T-cell (primary cell): ENCODE measurements around the gene COX7B. TPM values are rescaled to one million over a fixed set of nuclear protein-coding genes. Genes with fewer than 3 reads are reported as not detected.
"Not testable (repeated sequence)": the region's sequence is repeated elsewhere in the genome, so short reads cannot be mapped to it uniquely, and the experiment has no call there.

Experiments
- ATAC-seq, 4 experiments: fragments of 200-7000 bp in 3 of 4; fragments of 150-1000 bp in 1 of 4; cut with Tn5 transposase; replicated peaks in 1 of 4; 1 replicate in 3 of 4; 2 replicates in 1 of 4; pipeline ENCODE4 v1.10.0; 2021; ENCODE audit warnings: moderate library complexity in 3 of 4, mild to moderate bottlenecking in 2 of 4, moderate number of reproducible peaks in 1 of 4
- CTCF ChIA-PET, 2 donors: fragments of 300-600 bp; sonication (Branson Sonifier 250); formaldehyde crosslinking; loops; one replicate each; lab custom pipeline; 2022; ENCODE audit warnings: antibody characterized with exemption in 2 of 2; lab: Charles Lee
- POLR2A ChIA-PET, 2 donors: fragments of 300-600 bp; sonication (Branson Sonifier 250); formaldehyde crosslinking; loops; one replicate each; lab custom pipeline; 2022; ENCODE audit warnings: antibody characterized with exemption in 2 of 2; lab: Charles Lee
- DNase-seq, 35 experiments: peaks; one replicate each; pipeline versions ENCODE4 v3.0.0 to v3.0.0-alpha.2; 2013 to 2023
- H3K27ac ChIP-seq: one replicate; pipeline ENCODE4 v1.5.1; 2013; ENCODE audit warnings: low read length
- H3K27me3 ChIP-seq, 2 experiments: replicated peaks in 1 of 2; 1 replicate in 1 of 2; 2 replicates in 1 of 2; pipeline versions ENCODE4 v1.6.1 to v1.7.0; 2013; ENCODE audit warnings: low read length in 1 of 2, mixed read lengths in 1 of 2; ENCODE audit not compliant: control insufficient read depth in 2 of 2, insufficient read depth in 2 of 2; ENCODE audit errors: extremely low read depth in 1 of 2
- H3K36me3 ChIP-seq, 2 donors: 1 replicate in 1 of 2; 2 replicates in 1 of 2; pipeline versions ENCODE4 v1.6.1 to v1.7.0; 2013; ENCODE audit warnings: low read length in 1 of 2; ENCODE audit not compliant: control insufficient read depth in 2 of 2, insufficient read depth in 1 of 2; ENCODE audit errors: extremely low read depth in 1 of 2
- H3K4me1 ChIP-seq, 2 experiments: 1 replicate in 1 of 2; 2 replicates in 1 of 2; pipeline versions ENCODE4 v1.6.1 to v1.7.0; 2013; ENCODE audit warnings: low read length in 2 of 2, mixed read lengths in 1 of 2; ENCODE audit not compliant: insufficient read depth in 2 of 2, control insufficient read depth in 1 of 2; ENCODE audit errors: extremely low read depth in 1 of 2
- H3K4me3 ChIP-seq, 2 donors: 1 replicate in 1 of 2; 2 replicates in 1 of 2; pipeline versions ENCODE4 v1.5.1 to v1.7.0; 2013; ENCODE audit warnings: mild to moderate bottlenecking in 2 of 2, low read length in 1 of 2, moderate library complexity in 1 of 2; ENCODE audit not compliant: control insufficient read depth in 1 of 2; ENCODE audit errors: extremely low read depth in 1 of 2
- H3K9me3 ChIP-seq: 2 replicates; pipeline ENCODE4 v1.7.0; 2013
- H3K27ac Mint-ChIP-seq, 2 donors: one replicate each; pipeline ENCODE4 v1.8.0; 2020 to 2021; ENCODE audit warnings: mild to moderate bottlenecking in 2 of 2, mixed read lengths in 2 of 2
- H3K27me3 Mint-ChIP-seq, 2 donors: one replicate each; pipeline ENCODE4 v1.8.0; 2021 to 2022; ENCODE audit warnings: mixed read lengths in 2 of 2
- H3K36me3 Mint-ChIP-seq: one replicate; pipeline ENCODE4 v1.8.0; 2021; ENCODE audit warnings: mixed read lengths
- H3K4me1 Mint-ChIP-seq, 3 donors: one replicate each; pipeline ENCODE4 v1.8.0; 2020 to 2022; ENCODE audit warnings: mixed read lengths in 3 of 3, mild to moderate bottlenecking in 1 of 3
- H3K4me3 Mint-ChIP-seq, 3 donors: one replicate each; pipeline ENCODE4 v1.8.0; 2020 to 2022; ENCODE audit warnings: mild to moderate bottlenecking in 3 of 3, mixed read lengths in 3 of 3, moderate library complexity in 3 of 3
- H3K9me3 Mint-ChIP-seq, 3 donors: one replicate each; pipeline ENCODE4 v1.8.0; 2020 to 2022; ENCODE audit warnings: mixed read lengths in 3 of 3
- WGBS: methylation state at CpG from one replicate; pipeline ENCODE4 v1.1.5; 2013; ENCODE audit warnings: missing lambda C conversion rate; ENCODE audit not compliant: insufficient coverage; 5-methylcytosine and 5-hydroxymethylcytosine counted together
- total RNA-seq, 35 experiments: library from RNA in 6 of 35; stranded (reverse) in 6 of 35; fragments of 120-200 nt in 1 of 35; gene quantifications; one replicate each; pipeline versions ENCODE4 v1.2.1 to v1.2.4 and lab custom pipeline; 2013 to 2026

Gene COX7B
- total RNA-seq, 5 donors from 2014 or later (not counting 1 experiment from before 2014, with no cell fraction given): 101 to 119 (median 109) TPM

GRCh38 chrX:77918568-77918967 lies 19.3 kb downstream of the COX7B start:
- Histone ChIP-seq H3K4me3 (no peak overlapping the region), H3K36me3 (no peaks in the 10 kb centered on the region), H3K9me3 (no peaks in the 10 kb centered on the region), H3K27ac (no peak overlapping the region), H3K27me3 (no peaks in the 10 kb centered on the region), H3K4me1 (peaks cover 0 to 3% of the 10 kb centered on the region in 2 experiments)
- ATAC-seq (no peak), DNase-seq (no peak)
- no peaks in the 10 kb centered on the region for H3K9me3 Mint-ChIP-seq
- peaks cover 2% of the 10 kb centered on the region for H3K36me3 Mint-ChIP-seq
- H3K4me1 Mint-ChIP-seq: peaks cover 14 to 35% (median 33%) of the 10 kb centered on the region in 3 donors
- CTCF ChIA-PET: no interaction called here
- peaks cover 0 to 3% of the 10 kb centered on the region in 2 donors for H3K27me3 Mint-ChIP-seq
- H3K27ac Mint-ChIP-seq: no peak overlapping the region
- WGBS: no CpG with 5 or more reads among the region's 3 CpGs
- POLR2A ChIA-PET: no interaction called here
- H3K4me3 Mint-ChIP-seq: no peak overlapping the region

- H3K4me3 ChIP-seq, DNase-seq, H3K9me3 ChIP-seq, H3K27me3 Mint-ChIP-seq, H3K27me3 ChIP-seq, H3K36me3 Mint-ChIP-seq, H3K27ac Mint-ChIP-seq, CTCF ChIA-PET, ATAC-seq, H3K27ac ChIP-seq, H3K9me3 Mint-ChIP-seq, H3K4me3 Mint-ChIP-seq, H3K36me3 ChIP-seq, POLR2A ChIA-PET, H3K4me1 ChIP-seq: not testable (repeated sequence)
- WGBS: 100% methylated on average over 1 of the region's 6 CpGs
- peaks cover 13 to 35% (median 31%) of the 10 kb centered on the region in 3 donors for H3K4me1 Mint-ChIP-seq
These were observed 20.1 kb downstream of the COX7B start for GRCh38 chrX:77919370-77919769.

GRCh38 chrX:77922787-77923186 lies 23.5 kb downstream of the COX7B start:
- Mint-ChIP-seq H3K4me3 (no peak overlapping the region), H3K27me3 (peaks cover 0 to 3% of the 10 kb centered on the region in 2 donors), H3K4me1 (peaks cover 8 to 28% (median 22%) of the 10 kb centered on the region in 3 donors), H3K36me3 (peaks cover 2% of the 10 kb centered on the region), H3K9me3 (no peaks in the 10 kb centered on the region), H3K27ac (no peak overlapping the region)
- no peak overlapping the region for H3K27ac ChIP-seq
- H3K4me1 ChIP-seq: no peaks in the 10 kb centered on the region
- ChIA-PET POLR2A (no interaction called here), CTCF (interaction anchor here in 1 of 2 donors (0.5 kb wide), 1 partner anchor 101 kb away, joined by 3 read pairs; no protein-coding TSS in a partner anchor)
- no peak overlapping the region for H3K4me3 ChIP-seq
- no peaks in the 10 kb centered on the region for H3K27me3 ChIP-seq
- no peak for DNase-seq
- H3K9me3 ChIP-seq: no peaks in the 10 kb centered on the region
- no peak for ATAC-seq
- no peaks in the 10 kb centered on the region for H3K36me3 ChIP-seq

GRCh38 chrX:77924320-77924859 lies 25.1 kb downstream of the COX7B start:
- Histone ChIP-seq H3K4me3 (no peak overlapping the region), H3K36me3 (no peaks in the 10 kb centered on the region), H3K9me3 (no peaks in the 10 kb centered on the region), H3K27ac (no peak overlapping the region), H3K27me3 (no peaks in the 10 kb centered on the region), H3K4me1 (no peaks in the 10 kb centered on the region)
- no peak for ATAC-seq
- POLR2A ChIA-PET: interaction anchor here in 1 of 2 donors (0.6 kb wide), 1 partner anchor 1096 kb away, joined by 3 read pairs; no protein-coding TSS in a partner anchor
- no peaks in the 10 kb centered on the region for H3K9me3 Mint-ChIP-seq
- H3K27me3 Mint-ChIP-seq: peaks cover 0 to 3% of the 10 kb centered on the region in 2 donors
- H3K4me3 Mint-ChIP-seq: no peak overlapping the region
- H3K36me3 Mint-ChIP-seq: peaks cover 6% of the 10 kb centered on the region
- DNase-seq: no peak
- WGBS: no CpG with 5 or more reads among the region's 8 CpGs
- H3K4me1 Mint-ChIP-seq: peaks cover 8 to 20% (median 16%) of the 10 kb centered on the region in 3 donors
- CTCF ChIA-PET: no interaction called here
- no peak overlapping the region for H3K27ac Mint-ChIP-seq

GRCh38 chrX:77925764-77926163 lies 26.5 kb downstream of the COX7B start:
- Histone ChIP-seq H3K27ac (no peak overlapping the region), H3K27me3 (no peaks in the 10 kb centered on the region), H3K4me3 (no peak overlapping the region), H3K9me3 (no peaks in the 10 kb centered on the region), H3K36me3 (no peaks in the 10 kb centered on the region), H3K4me1 (no peaks in the 10 kb centered on the region)
- Mint-ChIP-seq H3K4me1 (peaks cover 14 to 26% (median 16%) of the 10 kb centered on the region in 3 donors), H3K27me3 (peaks cover 0 to 3% of the 10 kb centered on the region in 2 donors), H3K36me3 (peaks cover 11% of the 10 kb centered on the region), H3K4me3 (no peak overlapping the region), H3K9me3 (no peaks in the 10 kb centered on the region), H3K27ac (no peak overlapping the region)
- DNase-seq (no peak), ATAC-seq (no peak)
- POLR2A ChIA-PET: interaction anchor here (0.6 to 1.0 kb wide), 3 partner anchors 61 to 1490 kb away, joined by 3 to 4 read pairs (median 3); no protein-coding TSS in a partner anchor
- CTCF ChIA-PET: no interaction called here
- WGBS: no CpG with 5 or more reads among the region's 3 CpGs

- no CpG with 5 or more reads among the region's 1 CpG for WGBS
- peaks cover 14% of the 10 kb centered on the region for H3K36me3 Mint-ChIP-seq
These were observed 31.3 kb downstream of the COX7B start for GRCh38 chrX:77930581-77930980.

More at GRCh38 chrX:77930581-77930980, 31.3 kb downstream of the COX7B start:
- POLR2A ChIA-PET: interaction anchor here (0.5 to 0.6 kb wide), 2 partner anchors 130 to 445 kb away, joined by 3 read pairs; no protein-coding TSS in a partner anchor
- CTCF ChIA-PET: no interaction called here
- H3K27me3 Mint-ChIP-seq: no peaks in the 10 kb centered on the region
- Histone ChIP-seq H3K27me3 (no peaks in the 10 kb centered on the region), H3K4me3 (no peak overlapping the region), H3K36me3 (no peaks in the 10 kb centered on the region), H3K4me1 (no peaks in the 10 kb centered on the region), H3K27ac (no peak overlapping the region), H3K9me3 (no peaks in the 10 kb centered on the region)
- DNase-seq (no peak), ATAC-seq (no peak)
- peaks cover 4 to 14% (median 11%) of the 10 kb centered on the region in 3 donors for H3K4me1 Mint-ChIP-seq
- H3K9me3 Mint-ChIP-seq: no peaks in the 10 kb centered on the region
- H3K4me3 Mint-ChIP-seq: no peak overlapping the region
- H3K27ac Mint-ChIP-seq: no peak overlapping the region
